Endothelial cell of umbilical vein (primary cell): ENCODE results near the gene NGRN. TPM values are rescaled to one million over a fixed set of nuclear protein-coding genes. Genes with fewer than 3 reads are reported as not detected.

Experiments
- BruUV-seq: library from RNA; stranded (reverse); fragments of 400-500 nt; replicated peaks from 2 replicates; lab custom pipeline; 2021; lab: Mats Ljungman, UMichigan
- CTCF ChIA-PET: fragments of 300-600, 350-600 bp; sonication (Branson Sonifier 250); formaldehyde crosslinking; loops from one replicate; lab custom pipeline; 2021; ENCODE audit warnings: antibody characterized with exemption, inconsistent platforms; lab: Charles Lee
- POLR2A ChIA-PET: fragments of 300-600, 350-600 bp; sonication (Branson Sonifier 250); formaldehyde crosslinking; loops from one replicate; lab custom pipeline; 2021; ENCODE audit warnings: antibody characterized with exemption, inconsistent platforms; lab: Charles Lee
- DNase-seq: peaks from one replicate; pipeline ENCODE4 v3.0.0-alpha.2; 2011; ENCODE audit warnings: low read depth, low spot score
- FAIRE-seq: peaks from 2 replicates; lab custom pipeline; 2011; peaks lifted over from hg19 to GRCh38; lab: Jason Lieb, UNC
- H2AFZ ChIP-seq: 2 replicates; pipeline ENCODE4 v1.6.0; 2012; ENCODE audit warnings: low read depth, low read length, control low read depth, inconsistent platforms
- H3K27ac ChIP-seq: 2 replicates; pipeline ENCODE4 v1.5.1; 2011; ENCODE audit warnings: low read depth, mild to moderate bottlenecking, control low read depth, low read length, moderate library complexity; ENCODE audit not compliant: insufficient read depth
- H3K27me3 ChIP-seq, 2 experiments: 2 replicates each; pipeline versions ENCODE4 v1.6.0 to v1.6.1; 2011; ENCODE audit warnings: low read length in 2 of 2, mixed read lengths in 1 of 2; ENCODE audit not compliant: control insufficient read depth in 2 of 2, insufficient read depth in 2 of 2
- H3K36me3 ChIP-seq, 2 experiments: 2 replicates in 1 of 2; 3 replicates in 1 of 2; pipeline ENCODE4 v1.5.1; 2011; ENCODE audit warnings: low read length in 2 of 2, mild to moderate bottlenecking in 1 of 2, moderate library complexity in 1 of 2; ENCODE audit not compliant: control insufficient read depth in 2 of 2, insufficient read depth in 2 of 2; ENCODE audit errors: extremely low read depth in 1 of 2
- H3K4me1 ChIP-seq: 3 replicates; pipeline ENCODE4 v1.5.1; 2011; ENCODE audit warnings: mild to moderate bottlenecking, low read length; ENCODE audit not compliant: control insufficient read depth, insufficient read depth; ENCODE audit errors: extremely low read depth
- H3K4me2 ChIP-seq: 2 replicates; pipeline ENCODE4 v1.6.1; 2011; ENCODE audit warnings: low read length, control low read depth, mixed read lengths; ENCODE audit not compliant: insufficient read depth
- H3K4me3 ChIP-seq, 3 experiments: fragments of 200-600 bp in 1 of 3; sonication (generic), shearing (Covaris generic) in 1 of 3; replicated peaks in 1 of 3; 2 replicates each; pipeline ENCODE4 v1.5.1; 2011 to 2016; ENCODE audit warnings: control low read depth in 3 of 3, low read length in 3 of 3, mild to moderate bottlenecking in 2 of 3, inconsistent platforms in 1 of 3, low read depth in 1 of 3, moderate library complexity in 1 of 3; ENCODE audit not compliant: insufficient read depth in 1 of 3
- H3K79me2 ChIP-seq: 2 replicates; pipeline ENCODE4 v1.6.0; 2012; ENCODE audit warnings: low read length, inconsistent platforms; ENCODE audit not compliant: control insufficient read depth, insufficient read depth
- H3K9ac ChIP-seq: replicated peaks from 2 replicates; pipeline ENCODE3; 2011; ENCODE audit warnings: low read length, control low read depth; ENCODE audit not compliant: insufficient read depth; ENCODE audit errors: extremely low read depth
- H3K9me1 ChIP-seq: replicated peaks from 3 replicates; pipeline ENCODE4 v1.6.0; 2011; ENCODE audit warnings: mild to moderate bottlenecking, low read length; ENCODE audit not compliant: control insufficient read depth, insufficient read depth; ENCODE audit errors: extremely low read depth
- H3K9me3 ChIP-seq: replicated peaks from 2 replicates; pipeline ENCODE4 v1.5.1; 2012; ENCODE audit warnings: low read length, inconsistent platforms; ENCODE audit not compliant: control insufficient read depth, insufficient read depth
- H4K20me1 ChIP-seq: replicated peaks from 2 replicates; pipeline ENCODE3; 2011; ENCODE audit warnings: mild to moderate bottlenecking, low read length; ENCODE audit not compliant: control insufficient read depth, insufficient read depth; ENCODE audit errors: extremely low read depth
- CTCF ChIP-seq, 2 donors: IDR thresholded peaks; 1 replicate in 1 of 2; 2 replicates in 1 of 2; pipeline ENCODE4 v1.5.1; 2011; ENCODE audit warnings: low read length in 2 of 2, mild to moderate bottlenecking in 2 of 2, moderate library complexity in 2 of 2, control low read depth in 1 of 2, inconsistent platforms in 1 of 2, low read depth in 1 of 2; ENCODE audit not compliant: insufficient read depth in 1 of 2; ENCODE audit errors: extremely low read depth in 1 of 2
- EZH2 ChIP-seq: IDR thresholded peaks from 2 replicates; pipeline ENCODE4 v1.6.1; 2012; ENCODE audit warnings: borderline replicate concordance, low read depth, mild to moderate bottlenecking, moderate library complexity, low read length, inconsistent platforms; ENCODE audit not compliant: severe bottlenecking
- FOS ChIP-seq: IDR thresholded peaks from 2 replicates; pipeline ENCODE4 v1.6.1; 2011; ENCODE audit warnings: mild to moderate bottlenecking, low read length, moderate library complexity, borderline replicate concordance; ENCODE audit not compliant: insufficient read depth
- GATA2 ChIP-seq: IDR thresholded peaks from 2 replicates; pipeline ENCODE4 v1.7.0; 2011; ENCODE audit warnings: low read depth, mild to moderate bottlenecking, moderate library complexity, mixed read lengths, low read length; ENCODE audit not compliant: insufficient read length, insufficient read depth
- JUN ChIP-seq: IDR thresholded peaks from 2 replicates; pipeline ENCODE4 v1.6.1; 2011; ENCODE audit warnings: borderline replicate concordance, low read depth; ENCODE audit not compliant: insufficient read length, insufficient read depth
- MYC ChIP-seq: IDR thresholded peaks from one replicate; pipeline ENCODE4 v1.6.1; 2011; ENCODE audit warnings: mild to moderate bottlenecking, low read depth, low read length
- POLR2A ChIP-seq: IDR thresholded peaks from 2 replicates; pipeline ENCODE4 v1.6.1; 2012; ENCODE audit warnings: low read depth, mild to moderate bottlenecking, control low read depth, low read length
- POLR2AphosphoS5 ChIP-seq: IDR thresholded peaks from 2 replicates; pipeline ENCODE4 v1.6.1; 2012; ENCODE audit warnings: low read depth, mild to moderate bottlenecking, control low read depth, low read length, moderate library complexity; ENCODE audit not compliant: insufficient read depth
- dilution Hi-C: fragments of 300-500 bp; cut with MboI; formaldehyde crosslinking; loops from one replicate; pipeline ENCODE4 v1.15.0; 2019; ENCODE audit warnings: low sequenced_read_pairs; ENCODE audit not compliant: extremely low pct_ligation_motif_present
- intact Hi-C: fragments of 100-400 bp; cut with micrococcal nuclease; formaldehyde crosslinking; loops from one replicate; pipeline ENCODE4 v1.10.0; 2022
- polyA plus RNA-seq, 4 experiments: library from polyadenylated mRNA; depleted of rRNA in 3 of 4; stranded (reverse) in 3 of 4; unstranded in 1 of 4; fragments of >200 nt; gene quantifications; 2 replicates each; pipeline versions ENCODE4 v1.2.1 to v1.2.3, GENCODE V29; 2011 to 2012; ENCODE audit warnings: missing spikeins in 1 of 4
- total RNA-seq: library from RNA; stranded (reverse); gene quantifications from 2 replicates; pipeline ENCODE4 v1.2.3, GENCODE V29; 2021
- TF ChIP-seq, protein P1 (sequence below): IDR thresholded peaks from 2 replicates; pipeline ENCODE4 v1.6.1; 2011; ENCODE audit not compliant: insufficient read depth, insufficient read length

The NGRN gene
- total and polyA plus RNA-seq, 2 donors (not counting 3 experiments of a cell fraction or from before 2014, with no cell fraction given), result 28.9 to 56.5 TPM

- Histone ChIP-seq H2AFZ (no peak overlapping the region), H4K20me1 (no peaks in the 10 kb centered on the region), H3K4me2 (no peak overlapping the region), H3K9me3 (no peaks in the 10 kb centered on the region), H3K4me3 (no peak overlapping the region), H3K4me1 (peaks cover 2% of the 10 kb centered on the region), H3K27me3 (no peaks in the 10 kb centered on the region), H3K9me1 (no peaks in the 10 kb centered on the region), H3K9ac (no peak overlapping the region), H3K27ac (no peak overlapping the region), H3K36me3 (no peaks in the 10 kb centered on the region), H3K79me2 (no peaks in the 10 kb centered on the region)
- FAIRE-seq (no peak), DNase-seq (no peak)
- no peak for TF ChIP-seq MYC
- no peak for TF ChIP-seq EZH2
- TF ChIP-seq CTCF (IDR thresholded peaks at IDR 0.05; ENCODE audit: extremely low read depth in 1 of 2, insufficient read depth in 1 of 2, low read depth in 1 of 2, low read length in 2 of 2), result no peak
- TF ChIP-seq GATA2, result no peak
- TF ChIP-seq POLR2AphosphoS5, result no peak
- TF ChIP-seq POLR2A, result no peak
- no peak for TF ChIP-seq JUN
- TF ChIP-seq, protein P1, sequence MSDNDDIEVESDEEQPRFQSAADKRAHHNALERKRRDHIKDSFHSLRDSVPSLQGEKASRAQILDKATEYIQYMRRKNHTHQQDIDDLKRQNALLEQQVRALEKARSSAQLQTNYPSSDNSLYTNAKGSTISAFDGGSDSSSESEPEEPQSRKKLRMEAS, result no peak
- TF ChIP-seq FOS, result no peak
- ChIA-PET CTCF (interaction anchor here (0.7 kb wide), 1 partner anchor 52 kb away, joined by 3 read pairs; no protein-coding TSS in a partner anchor), POLR2A (no interaction called here)
- intact Hi-C loops (no loop called here), dilution Hi-C loops (no loop called here)
- no TSS peak for BruUV-seq
Measured at GRCh38 chr15:90243943-90244639, 21.4 kb upstream of the NGRN start.
